HG03159 (cell line): Measurements from ENCODE around the gene XRRA1.
"Not testable (repeated sequence)": the region's sequence is repeated elsewhere in the genome, so short reads cannot be mapped to it uniquely, and the experiment has no call there.

ENCODE experiments used
- ATAC-seq: cut with Tn5 transposase; IDR thresholded peaks from one replicate; pipeline ENCODE4 v1.9.1; 2021; ENCODE audit warnings: mild to moderate bottlenecking, moderate library complexity; ENCODE audit not compliant: unreplicated experiment

Gene XRRA1

DNA sequence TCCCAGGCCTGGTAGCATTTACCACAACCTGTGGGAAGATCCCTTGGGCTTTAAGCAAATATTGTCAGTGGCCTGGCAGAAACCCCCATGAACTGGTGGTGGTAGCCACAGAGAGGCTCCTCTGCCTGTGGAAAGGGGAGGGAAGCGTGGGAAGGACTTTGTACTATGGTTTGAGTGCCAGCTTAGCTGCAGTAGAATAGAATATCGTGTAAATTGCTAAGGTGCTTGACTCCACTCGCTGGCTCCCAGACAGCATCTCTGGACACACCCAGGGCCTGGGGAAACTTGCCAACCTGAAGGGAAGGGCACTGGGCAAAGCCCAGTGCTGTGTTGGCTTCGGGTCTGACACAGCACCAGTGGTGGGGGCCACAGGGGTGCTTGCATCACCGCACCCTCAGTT lies 52.6 kb downstream of the XRRA1 start:
- ATAC-seq, result no peak

DNA sequence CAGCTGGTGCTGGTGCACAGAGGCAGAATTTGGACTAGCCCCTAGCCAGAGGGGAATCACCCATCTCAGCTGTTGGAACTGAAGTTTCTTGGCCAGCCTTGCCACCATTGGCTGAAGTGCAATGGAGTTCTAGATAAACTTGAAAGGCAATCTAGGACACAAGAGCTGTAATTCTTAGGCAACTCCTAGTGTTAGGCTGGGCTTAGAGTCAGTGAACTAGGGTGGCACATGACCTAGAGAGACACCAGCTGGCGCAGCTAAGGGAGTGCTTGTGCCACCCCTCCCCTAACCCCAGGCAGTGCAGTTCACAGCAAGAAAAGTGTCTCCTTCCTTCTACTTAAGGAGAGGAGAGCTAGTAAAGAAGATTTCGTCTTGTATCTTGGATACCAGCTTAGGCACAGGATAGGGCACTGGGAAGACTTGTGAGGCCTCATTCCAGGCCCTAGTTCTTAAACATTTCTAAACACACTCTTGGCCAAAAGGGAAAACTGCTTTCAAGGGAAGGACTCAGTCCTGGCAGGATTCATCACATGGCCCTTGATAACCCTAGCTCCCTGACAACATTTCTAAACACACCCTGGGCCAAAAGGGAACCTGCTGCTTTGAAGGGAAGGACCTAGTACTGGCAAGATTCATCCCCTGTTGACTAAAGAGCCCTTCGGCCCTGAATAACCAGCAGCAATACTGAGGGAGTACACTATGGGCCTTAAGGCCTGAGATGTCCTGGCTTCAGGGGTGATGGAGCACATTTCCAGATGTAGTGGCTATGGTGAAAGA lies 53.4 kb downstream of the XRRA1 start:
- no peak for ATAC-seq

DNA sequence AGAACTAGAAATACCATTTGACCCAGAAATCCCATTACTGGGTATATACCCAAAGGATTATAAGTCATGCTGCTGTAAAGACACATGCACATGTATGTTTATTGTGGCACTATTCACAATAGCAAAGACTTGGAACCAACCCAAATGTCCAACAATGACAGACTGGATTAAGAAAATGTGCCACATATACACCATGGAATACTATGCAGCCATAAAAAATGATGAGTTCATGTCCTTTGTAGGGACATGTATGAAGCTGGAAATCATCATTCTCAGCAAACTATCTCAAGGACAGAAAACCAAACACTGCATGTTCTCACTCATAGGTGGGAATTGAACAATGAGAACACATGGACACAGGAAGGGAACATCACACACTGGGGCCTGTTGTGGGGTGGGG lies 55.9 kb downstream of the XRRA1 start:
- ATAC-seq, result not testable (repeated sequence)

DNA sequence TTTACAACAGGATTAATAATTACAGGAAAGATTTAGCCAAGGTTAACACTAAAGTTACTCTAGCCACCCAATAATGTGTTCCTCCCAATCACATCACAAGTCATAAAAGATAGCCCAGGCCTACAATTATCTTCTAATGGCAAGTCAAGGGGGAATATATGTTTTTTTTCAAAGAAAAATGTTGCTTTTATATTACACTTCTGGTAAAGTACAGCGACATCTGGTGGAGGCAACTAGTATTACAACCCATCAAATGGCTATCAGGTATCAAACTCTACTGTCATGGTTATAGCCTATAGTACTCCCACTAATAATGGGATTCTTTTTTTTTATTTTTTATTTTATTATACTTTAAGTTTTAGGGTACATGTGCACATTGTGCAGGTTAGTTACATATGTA lies 71.8 kb downstream of the XRRA1 start:
- no peak for ATAC-seq

DNA sequence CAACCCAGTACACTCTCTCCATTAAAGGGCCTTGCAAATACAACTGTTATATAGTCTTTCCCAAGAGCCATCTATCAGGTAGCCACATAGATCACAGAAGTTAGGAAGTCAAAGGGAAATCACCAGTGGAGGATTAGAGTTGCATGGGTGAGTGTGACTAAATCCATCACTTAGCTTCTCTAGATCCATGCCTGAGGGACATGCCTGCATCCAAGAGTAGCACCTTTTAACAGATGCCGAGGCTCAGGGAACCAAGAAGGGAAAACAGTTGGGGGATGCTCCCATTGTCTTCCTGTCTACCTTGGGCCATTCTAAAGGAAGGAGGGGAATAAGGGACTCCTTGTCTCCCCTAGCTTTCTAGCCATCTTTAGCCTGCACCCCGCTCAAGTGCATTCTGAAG lies 77.9 kb downstream of the XRRA1 start:
- ATAC-seq, result no peak

DNA sequence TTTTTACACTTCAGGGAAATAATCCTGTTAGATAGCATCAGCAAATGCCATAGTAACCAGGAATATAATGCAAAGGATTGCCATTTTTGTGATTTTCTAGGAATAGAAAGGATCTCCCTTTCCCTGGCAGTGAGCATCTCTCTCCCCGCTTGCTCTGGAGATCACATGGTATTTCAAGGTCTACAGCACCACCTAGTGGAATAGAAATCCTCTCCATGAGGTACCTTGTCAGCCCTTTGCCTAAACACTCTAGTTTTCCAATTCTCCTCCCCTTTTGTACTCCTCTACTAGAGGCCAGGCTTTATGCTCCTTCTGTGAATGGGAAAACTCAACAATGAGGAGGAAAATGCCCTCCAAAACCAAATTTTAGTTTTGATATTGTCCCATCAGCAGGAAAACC lies 78.4 kb downstream of the XRRA1 start:
- no peak for ATAC-seq

DNA sequence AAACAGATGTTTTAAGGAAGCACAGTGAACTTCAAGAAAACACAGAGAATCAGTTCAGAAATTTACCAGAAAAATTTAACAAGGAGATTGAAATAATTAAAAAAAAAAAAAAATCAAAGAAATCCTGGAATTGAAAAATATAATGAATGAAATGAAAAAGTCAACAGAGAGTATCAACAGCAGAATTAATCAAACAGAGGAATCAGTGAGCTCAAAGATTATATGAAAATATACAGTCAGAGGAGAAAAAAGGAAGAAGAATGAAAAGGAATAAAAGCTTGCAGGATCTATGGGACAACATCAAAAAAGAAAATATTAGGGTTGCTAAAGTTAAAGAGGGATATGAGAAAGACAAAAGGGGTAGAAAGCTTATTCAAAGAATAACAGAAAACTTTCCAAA lies 82.3 kb downstream of the XRRA1 start:
- ATAC-seq, result no peak

DNA sequence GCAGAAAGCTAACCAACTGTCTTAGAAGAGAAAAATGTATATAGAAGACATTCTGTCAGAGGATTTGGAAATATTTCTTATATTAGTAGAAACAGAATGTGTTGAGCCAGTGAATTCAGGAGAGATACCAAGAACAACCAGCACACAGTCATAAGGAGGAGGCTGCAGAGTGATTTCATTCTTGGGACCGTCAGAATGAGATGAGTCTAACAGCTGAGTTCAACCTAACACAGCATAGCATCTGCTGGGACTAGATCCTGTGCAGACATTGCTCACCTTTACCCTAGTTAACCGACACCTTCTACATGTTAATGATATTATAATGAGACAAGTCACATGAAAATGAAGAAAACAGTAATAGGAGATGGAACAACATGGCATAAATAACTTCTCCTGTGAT lies 85.5 kb downstream of the XRRA1 start:
- ATAC-seq, result no peak

DNA sequence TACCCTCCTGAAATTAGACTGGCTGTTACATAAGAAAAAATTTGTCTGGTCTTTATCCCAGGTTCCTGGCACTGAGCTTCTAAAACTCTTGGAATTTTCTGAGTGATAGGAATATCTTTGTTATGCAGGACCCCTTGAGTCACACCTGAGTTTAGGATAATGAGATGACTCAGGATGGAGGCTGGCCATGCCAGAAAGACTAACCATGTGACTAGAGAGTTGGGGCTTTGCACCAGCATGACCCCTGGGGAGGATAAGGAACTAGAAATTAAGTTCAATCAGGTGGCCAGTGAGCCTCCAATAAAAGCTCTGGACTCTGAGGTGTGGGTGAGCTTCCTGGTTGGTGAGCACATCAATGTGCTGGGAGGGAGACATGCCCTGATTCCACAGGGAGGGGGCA lies 88.1 kb downstream of the XRRA1 start:
- no peak for ATAC-seq

DNA sequence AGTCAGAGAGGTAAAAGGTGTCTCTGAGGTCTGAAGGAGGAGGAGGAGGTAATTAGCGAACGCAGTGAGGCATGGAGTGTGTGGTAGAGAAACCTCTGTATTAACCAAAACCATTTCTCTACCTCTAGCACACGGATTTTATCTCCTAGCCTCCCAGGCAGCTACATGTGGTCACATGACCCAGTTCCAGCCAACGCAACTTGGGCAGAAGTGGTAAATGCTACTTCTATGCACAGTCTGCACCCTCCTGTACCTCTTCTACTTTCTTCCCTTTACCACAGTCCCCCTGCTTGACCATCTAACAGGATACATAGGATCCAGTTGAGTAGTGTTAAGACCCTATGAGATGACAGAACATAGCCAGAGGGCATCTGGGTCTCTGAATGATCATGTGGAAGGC lies 95.7 kb downstream of the XRRA1 start:
- no peak for ATAC-seq

DNA sequence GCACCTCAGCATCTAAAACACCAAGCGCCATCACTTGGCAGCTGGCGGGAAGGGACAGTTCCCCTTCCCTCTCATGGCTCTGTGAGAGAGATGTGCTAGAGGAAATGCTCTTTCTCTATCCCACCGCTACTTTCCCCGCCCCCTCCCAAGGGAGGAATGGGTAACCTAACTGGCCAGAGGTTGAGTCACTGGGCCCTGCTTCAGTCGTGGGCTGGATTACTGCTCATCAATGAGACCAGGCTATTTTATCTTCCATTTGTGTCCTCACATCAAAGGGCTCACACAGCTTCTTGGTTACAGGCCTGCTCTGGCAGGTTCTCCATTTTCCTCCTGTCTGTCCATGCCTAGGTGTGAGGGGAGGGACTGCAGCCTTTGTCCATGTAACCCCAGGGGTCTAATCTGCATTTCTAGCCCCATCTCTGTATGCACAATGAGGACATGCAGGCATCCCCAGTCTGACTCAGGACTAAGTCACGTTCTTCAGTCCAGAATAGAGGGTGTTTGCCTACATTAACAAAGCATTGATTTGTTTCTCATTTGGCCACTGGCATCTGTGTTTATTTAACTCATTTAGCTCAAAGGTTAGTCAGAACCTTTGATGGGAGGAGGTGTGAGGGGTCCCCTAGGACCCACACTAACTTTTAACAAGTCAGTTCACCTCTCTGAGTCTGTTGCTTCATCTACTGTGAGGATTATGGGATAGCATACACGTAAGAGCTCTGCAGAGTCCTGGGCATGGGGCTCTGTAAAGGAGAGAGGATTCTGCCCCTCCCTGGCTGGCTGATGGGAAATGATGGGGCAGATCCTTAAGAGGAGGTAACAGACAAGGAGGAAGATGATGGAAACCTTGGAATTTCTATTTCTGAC lies 99.1 kb downstream of the XRRA1 start:
- ATAC-seq, result no peak

DNA sequence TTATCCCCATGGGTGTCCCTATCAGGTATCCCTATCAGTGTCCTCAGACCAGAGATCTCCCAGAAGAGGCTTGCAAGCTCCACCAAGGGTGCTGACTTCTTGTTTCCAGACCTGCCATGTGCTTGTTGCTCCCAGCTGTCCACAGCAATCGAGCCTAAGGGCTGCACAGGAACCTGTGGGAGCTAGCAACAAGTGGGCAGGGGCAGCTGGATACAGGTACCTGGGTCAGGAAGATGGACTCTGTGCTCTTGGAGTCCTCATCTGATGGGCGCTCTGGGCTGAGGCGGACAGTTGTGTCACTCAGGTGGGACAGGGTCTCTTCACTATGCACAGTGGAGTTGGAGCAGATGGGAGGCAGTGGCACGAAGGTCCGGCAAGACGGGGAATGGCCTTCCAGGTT lies 101.0 kb downstream of the XRRA1 start:
- ATAC-seq, result no peak

DNA sequence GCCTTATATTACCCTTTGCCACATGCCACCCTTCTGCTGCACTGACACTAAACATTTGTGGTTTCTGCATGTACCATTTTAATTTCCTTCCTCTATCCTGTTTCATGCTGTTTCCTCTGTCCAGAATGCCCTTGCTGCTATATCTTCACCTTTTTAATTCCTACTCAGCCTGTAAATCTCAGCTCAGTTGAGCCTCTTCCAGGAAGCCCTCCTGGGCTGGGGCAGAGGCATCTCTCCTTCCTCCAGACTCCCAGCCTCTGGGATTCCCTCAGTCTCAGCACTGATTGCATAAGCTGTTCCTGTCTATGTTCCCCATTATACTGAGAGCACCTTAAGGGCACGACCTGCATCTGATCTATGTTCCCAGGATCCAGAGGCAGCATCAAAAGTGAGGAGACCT lies 101.5 kb downstream of the XRRA1 start:
- ATAC-seq, result no peak

DNA sequence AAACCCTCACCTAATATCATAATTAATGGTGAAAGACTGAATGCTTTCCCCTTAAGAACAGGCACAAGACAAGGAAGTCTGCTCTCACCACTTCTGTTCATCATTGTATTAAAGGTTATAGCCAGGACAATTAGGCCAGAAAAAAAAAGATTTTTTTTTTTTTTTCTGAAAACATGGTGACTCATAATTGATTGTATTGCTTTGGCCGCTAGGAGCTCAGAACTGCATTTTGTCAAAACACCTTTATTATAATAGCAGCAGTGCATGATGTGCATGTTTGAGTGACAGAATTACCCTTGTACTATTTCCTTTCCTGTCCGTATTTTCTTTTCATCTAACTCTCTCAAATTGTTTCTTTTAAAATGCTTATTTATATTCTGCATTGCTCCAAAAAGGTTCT lies 102.1 kb downstream of the XRRA1 start:
- no peak for ATAC-seq

DNA sequence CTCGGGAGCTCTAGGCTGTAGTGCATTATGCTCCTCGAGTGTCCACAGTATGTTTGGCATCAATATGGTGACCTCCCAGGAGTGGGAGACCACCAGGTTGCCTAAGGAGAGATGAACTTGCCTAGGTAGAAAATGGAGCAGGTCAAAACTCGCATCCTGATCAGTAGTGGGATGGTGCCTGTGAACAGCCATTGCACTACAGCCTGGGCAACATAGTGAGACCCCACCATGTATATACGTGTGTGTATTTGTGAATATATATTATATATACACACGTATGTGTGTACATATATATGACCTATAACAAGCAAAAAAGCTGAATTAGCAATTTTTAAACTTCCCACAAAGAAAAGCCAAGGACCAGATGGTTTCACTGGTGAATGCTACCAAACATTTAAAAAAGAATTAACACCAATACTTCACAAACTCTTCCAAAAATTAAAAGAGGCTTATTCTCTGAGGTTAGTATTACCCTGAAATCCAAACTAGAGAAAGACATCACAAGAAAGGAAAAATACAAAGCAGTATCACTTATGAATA lies 102.8 kb downstream of the XRRA1 start:
- no peak for ATAC-seq

DNA sequence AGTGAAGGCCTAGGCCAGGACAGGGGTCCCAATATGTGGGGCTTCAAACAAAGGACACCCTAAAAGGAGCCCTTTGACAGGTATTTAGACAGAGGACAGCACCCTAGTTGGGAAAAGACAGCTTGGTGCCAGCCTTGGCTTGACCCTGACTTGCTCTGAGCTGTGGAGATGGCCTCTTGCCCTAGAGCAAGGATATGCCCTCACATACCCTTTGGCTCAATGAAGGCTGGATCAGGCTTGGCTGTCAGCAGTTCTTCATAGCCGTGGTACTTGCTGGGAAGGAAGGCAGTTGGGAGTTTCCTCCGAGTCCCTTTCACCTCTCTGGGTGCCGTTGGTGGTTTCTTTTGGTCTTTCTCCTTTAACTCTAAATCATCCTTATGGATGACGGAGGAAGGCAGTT lies 104.0 kb downstream of the XRRA1 start:
- no peak for ATAC-seq

DNA sequence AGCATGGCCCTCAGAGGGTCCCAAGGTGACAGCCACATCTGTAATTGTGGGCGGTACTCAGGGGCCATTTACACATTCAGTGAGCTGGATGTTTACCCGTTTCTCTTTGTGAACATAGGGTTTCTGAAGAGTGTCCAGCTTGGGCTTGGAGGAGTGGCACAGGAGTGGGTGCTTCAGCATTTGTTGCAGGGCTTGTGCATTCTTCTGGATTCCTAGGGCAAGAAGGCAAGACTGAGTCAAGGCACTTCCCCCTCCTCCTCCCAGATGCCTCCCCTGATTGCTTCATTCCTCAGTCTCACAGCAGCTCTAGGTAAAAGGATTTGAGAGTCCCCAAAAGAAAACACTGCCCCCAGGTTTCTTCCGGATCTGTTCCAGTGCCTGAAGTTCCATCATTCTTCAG lies 104.8 kb downstream of the XRRA1 start:
- ATAC-seq, result no peak

DNA sequence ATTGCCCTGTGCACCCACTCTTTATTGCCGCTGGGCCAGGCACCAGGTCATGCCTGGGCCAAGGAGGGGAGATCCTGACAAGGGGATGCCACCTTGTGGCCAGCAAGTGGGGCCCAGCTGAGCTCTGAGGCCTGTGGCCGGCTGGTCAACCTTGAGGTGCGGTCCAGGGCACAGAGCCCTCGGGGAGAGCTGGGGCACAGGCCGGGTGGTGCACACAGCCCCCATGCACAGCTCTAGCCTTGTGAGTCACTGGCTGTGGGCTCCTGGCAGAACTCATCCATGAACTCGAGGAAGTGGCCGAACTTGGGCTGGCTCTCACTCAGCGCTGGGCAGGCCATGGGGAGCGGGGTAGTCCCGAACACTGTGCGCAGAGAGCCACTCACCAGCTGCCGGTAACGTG lies 105.9 kb downstream of the XRRA1 start:
- no peak for ATAC-seq

DNA sequence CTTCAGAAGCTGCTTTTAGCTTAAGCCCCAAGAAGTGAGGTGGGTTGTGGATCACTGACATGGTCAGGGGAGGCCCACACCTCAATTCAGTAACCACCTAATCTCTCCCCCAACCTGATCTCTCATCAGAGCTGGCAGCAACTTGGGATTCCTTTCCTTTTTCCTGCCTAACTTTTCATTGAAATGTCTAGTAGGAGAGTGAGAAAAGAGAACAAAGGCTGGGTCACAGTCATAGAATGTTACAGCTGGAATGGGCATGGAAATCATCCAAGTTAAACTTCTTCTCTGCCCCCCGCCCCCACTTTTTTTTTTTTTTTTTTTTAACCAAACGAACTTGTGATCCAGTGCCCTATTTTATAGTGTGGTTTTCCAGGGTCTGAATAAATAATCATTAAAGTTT lies 108.4 kb downstream of the XRRA1 start:
- no peak for ATAC-seq

DNA sequence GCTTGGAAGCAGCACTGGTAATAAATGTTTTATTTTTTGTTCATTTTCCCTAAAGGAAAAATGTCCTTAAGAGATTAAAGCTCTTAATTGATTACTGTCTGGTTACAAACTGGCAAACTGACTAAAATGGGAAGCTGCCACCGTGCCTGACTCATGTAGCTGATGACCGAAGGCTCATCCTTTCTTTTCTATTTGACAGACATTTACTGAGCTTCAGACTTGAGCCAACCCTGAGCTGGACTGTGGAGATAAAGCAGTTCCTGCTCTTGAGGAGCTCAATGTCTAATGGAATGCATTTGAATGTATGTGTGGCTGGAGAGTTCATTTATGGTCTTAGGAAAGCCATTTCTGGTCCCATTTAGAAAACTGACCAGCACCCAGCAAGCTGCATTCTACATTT lies 108.9 kb downstream of the XRRA1 start:
- ATAC-seq, result no peak

DNA sequence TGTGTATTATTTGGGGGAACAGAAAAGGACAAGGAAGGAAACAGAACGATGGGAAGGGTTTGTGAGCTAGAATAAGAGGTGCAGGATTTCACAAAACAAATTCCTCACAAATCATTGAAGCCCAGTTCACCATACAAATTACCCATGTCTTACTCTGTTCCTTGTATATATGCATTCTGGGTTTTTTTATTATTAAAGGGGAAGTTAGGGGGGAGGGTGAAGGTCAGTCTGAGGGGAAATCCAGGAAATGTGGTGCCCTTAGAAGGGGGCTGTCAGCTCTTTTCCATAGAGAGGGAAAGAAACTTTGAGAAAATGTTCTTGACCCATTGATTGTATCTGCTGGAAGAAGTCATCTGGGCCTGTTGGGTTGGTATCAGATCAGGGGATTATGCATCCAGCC lies 109.4 kb downstream of the XRRA1 start:
- no peak for ATAC-seq

DNA sequence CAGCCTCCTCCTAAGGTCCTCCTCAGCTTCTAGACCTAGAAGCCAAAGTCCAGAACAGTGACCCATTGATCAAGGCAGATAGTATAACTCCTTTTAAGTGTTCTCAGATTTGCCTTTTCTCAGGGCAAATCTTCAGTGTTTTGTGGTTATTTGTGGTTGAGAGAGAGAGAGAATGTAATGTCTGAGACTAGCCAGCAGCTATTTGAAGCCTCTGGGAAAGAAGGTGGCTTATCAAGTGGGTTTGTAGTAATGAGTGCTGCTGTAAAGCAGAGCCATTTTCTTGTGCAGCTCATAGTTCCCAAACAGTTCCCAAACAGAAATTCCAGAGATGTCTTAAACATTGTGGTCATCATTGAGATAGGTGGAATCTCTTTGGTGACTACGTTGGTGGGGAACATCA lies 110.7 kb downstream of the XRRA1 start:
- no peak for ATAC-seq
